Measurements from ENCODE around the gene PARD3. TPM values are rescaled to one million over a fixed set of nuclear protein-coding genes. Genes with fewer than 3 reads are reported as not detected.

Gene PARD3
- total and polyA plus RNA-seq, 3 donors from 2014 or later, result 31.8 to 59.5 (median 49.5) TPM

- intact Hi-C loops (cut with DNase I; ENCODE audit: low total_unique reads), result no loop called here
- H3K4me3 ChIP-seq, result no peak overlapping the region
- 65 to 73% methylated on average over 3 of the region's 3 CpGs for WGBS, 2 donors
- no peaks in the 10 kb centered on the region for H3K36me3 ChIP-seq (ENCODE audit: low read depth, missing control alignments)
- TF ChIP-seq POLR2A (IDR thresholded peaks at IDR 0.05), result no peak
- no peak for TF ChIP-seq CTCF (IDR thresholded peaks at IDR 0.05)
- no peaks in the 10 kb centered on the region for H3K27me3 ChIP-seq
- DNase-seq, result no peak
- H3K9me3 ChIP-seq, result no peaks in the 10 kb centered on the region
- H3K4me1 ChIP-seq, result no peaks in the 10 kb centered on the region
- H3K27ac ChIP-seq, result no peak overlapping the region
Observed at GRCh38 chr10:34491678-34492077, 323.4 kb downstream of the PARD3 start.

GRCh38 chr10:34489973-34490745 is 324.9 kb downstream of the PARD3 start:
- Histone ChIP-seq H3K27ac (no peak overlapping the region), H3K4me3 (no peak overlapping the region), H3K36me3 (ENCODE audit: low read depth, missing control alignments) (no peaks in the 10 kb centered on the region), H3K9me3 (no peaks in the 10 kb centered on the region), H3K4me1 (no peaks in the 10 kb centered on the region), H3K27me3 (no peaks in the 10 kb centered on the region)
- no peak for DNase-seq
- intact Hi-C loops (cut with DNase I; ENCODE audit: low total_unique reads), result no loop called here
- 87% methylated on average over 7 of the region's 7 CpGs for WGBS, 2 donors
- TF ChIP-seq POLR2A (IDR thresholded peaks at IDR 0.05), result no peak
- no peak for TF ChIP-seq CTCF (IDR thresholded peaks at IDR 0.05)

- H3K4me1 ChIP-seq, result no peaks in the 10 kb centered on the region
- H3K27ac ChIP-seq, result no peak overlapping the region
- no peaks in the 10 kb centered on the region for H3K9me3 ChIP-seq
- no peaks in the 10 kb centered on the region for H3K27me3 ChIP-seq
- WGBS, 2 donors, result 91 to 98% methylated on average over 3 of the region's 3 CpGs
- intact Hi-C loops (cut with DNase I; ENCODE audit: low total_unique reads), result no loop called here
- H3K4me3 ChIP-seq, result no peak overlapping the region
- H3K36me3 ChIP-seq (ENCODE audit: low read depth, missing control alignments), result no peaks in the 10 kb centered on the region
- no peak for DNase-seq
- no peak for TF ChIP-seq CTCF (IDR thresholded peaks at IDR 0.05)
- no peak for TF ChIP-seq POLR2A (IDR thresholded peaks at IDR 0.05)
Observed at GRCh38 chr10:34489411-34489810, 325.7 kb downstream of the PARD3 start.

- H3K36me3 ChIP-seq (ENCODE audit: low read depth, missing control alignments), result no peaks in the 10 kb centered on the region
- WGBS, 2 donors, result 94 to 95% methylated on average over 19 to 22 of the region's 22 CpGs
- no peaks in the 10 kb centered on the region for H3K9me3 ChIP-seq
- no peak for TF ChIP-seq CTCF (IDR thresholded peaks at IDR 0.05)
- TF ChIP-seq POLR2A (IDR thresholded peaks at IDR 0.05), result no peak
- H3K4me3 ChIP-seq, result no peak overlapping the region
- no peak for DNase-seq
- H3K27me3 ChIP-seq, result no peaks in the 10 kb centered on the region
- intact Hi-C loops (cut with DNase I; ENCODE audit: low total_unique reads), result no loop called here
- no peaks in the 10 kb centered on the region for H3K4me1 ChIP-seq
- no peak overlapping the region for H3K27ac ChIP-seq
Observed at GRCh38 chr10:34488476-34489130, 326.5 kb downstream of the PARD3 start.
